ENCODE data around the gene BRSK2.

DNA sequence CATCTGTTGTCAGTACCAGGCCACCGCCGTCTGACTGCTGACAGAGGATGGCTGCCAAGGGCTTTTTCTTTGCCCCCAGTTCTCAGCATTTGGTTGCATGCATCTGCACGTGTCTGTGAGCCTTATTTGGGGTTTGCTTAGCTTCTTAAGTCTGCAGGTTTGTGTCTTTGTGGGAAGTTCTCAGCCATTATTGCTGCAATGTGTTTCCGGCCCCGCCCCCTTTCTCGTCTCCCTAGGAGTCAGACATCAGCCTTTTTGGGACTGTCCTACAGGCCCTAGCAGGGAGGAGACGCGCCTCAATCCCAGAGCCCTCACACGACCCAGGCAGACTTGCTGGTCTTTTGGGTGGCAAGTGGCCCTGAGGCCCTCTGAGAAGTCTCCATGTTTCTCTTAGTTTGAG, 88.8 kb downstream of the BRSK2 start:
- TF ChIP-seq POLR2AphosphoS5 (IDR thresholded peaks at IDR 0.05) (no peak), POLR2A (IDR thresholded peaks at IDR 0.05) (no peak)

Data from upper lobe of left lung (tissue), 4 donors.